Endothelial cell of umbilical vein (primary cell): Measurements from ENCODE around the gene NEU3. TPM values are rescaled to one million over a fixed set of nuclear protein-coding genes. Genes with fewer than 3 reads are reported as not detected.

Source experiments
- BruUV-seq: library from RNA; stranded (reverse); fragments of 400-500 nt; replicated peaks from 2 replicates; lab custom pipeline; 2021; lab: Mats Ljungman, UMichigan
- CTCF ChIA-PET: fragments of 300-600, 350-600 bp; sonication (Branson Sonifier 250); formaldehyde crosslinking; loops from one replicate; lab custom pipeline; 2021; ENCODE audit warnings: antibody characterized with exemption, inconsistent platforms; lab: Charles Lee
- POLR2A ChIA-PET: fragments of 300-600, 350-600 bp; sonication (Branson Sonifier 250); formaldehyde crosslinking; loops from one replicate; lab custom pipeline; 2021; ENCODE audit warnings: antibody characterized with exemption, inconsistent platforms; lab: Charles Lee
- DNase-seq: peaks from one replicate; pipeline ENCODE4 v3.0.0-alpha.2; 2011; ENCODE audit warnings: low read depth, low spot score
- FAIRE-seq: peaks from 2 replicates; lab custom pipeline; 2011; peaks lifted over from hg19 to GRCh38; lab: Jason Lieb, UNC
- H2AFZ ChIP-seq: 2 replicates; pipeline ENCODE4 v1.6.0; 2012; ENCODE audit warnings: low read depth, low read length, control low read depth, inconsistent platforms
- H3K27ac ChIP-seq: 2 replicates; pipeline ENCODE4 v1.5.1; 2011; ENCODE audit warnings: low read depth, mild to moderate bottlenecking, control low read depth, low read length, moderate library complexity; ENCODE audit not compliant: insufficient read depth
- H3K27me3 ChIP-seq, 2 experiments: 2 replicates each; pipeline versions ENCODE4 v1.6.0 to v1.6.1; 2011; ENCODE audit warnings: low read length in 2 of 2, mixed read lengths in 1 of 2; ENCODE audit not compliant: control insufficient read depth in 2 of 2, insufficient read depth in 2 of 2
- H3K36me3 ChIP-seq, 2 experiments: 2 replicates in 1 of 2; 3 replicates in 1 of 2; pipeline ENCODE4 v1.5.1; 2011; ENCODE audit warnings: low read length in 2 of 2, mild to moderate bottlenecking in 1 of 2, moderate library complexity in 1 of 2; ENCODE audit not compliant: control insufficient read depth in 2 of 2, insufficient read depth in 2 of 2; ENCODE audit errors: extremely low read depth in 1 of 2
- H3K4me1 ChIP-seq: 3 replicates; pipeline ENCODE4 v1.5.1; 2011; ENCODE audit warnings: mild to moderate bottlenecking, low read length; ENCODE audit not compliant: control insufficient read depth, insufficient read depth; ENCODE audit errors: extremely low read depth
- H3K4me2 ChIP-seq: 2 replicates; pipeline ENCODE4 v1.6.1; 2011; ENCODE audit warnings: low read length, control low read depth, mixed read lengths; ENCODE audit not compliant: insufficient read depth
- H3K4me3 ChIP-seq, 3 experiments: fragments of 200-600 bp in 1 of 3; sonication (generic), shearing (Covaris generic) in 1 of 3; replicated peaks in 1 of 3; 2 replicates each; pipeline ENCODE4 v1.5.1; 2011 to 2016; ENCODE audit warnings: control low read depth in 3 of 3, low read length in 3 of 3, mild to moderate bottlenecking in 2 of 3, inconsistent platforms in 1 of 3, low read depth in 1 of 3, moderate library complexity in 1 of 3; ENCODE audit not compliant: insufficient read depth in 1 of 3
- H3K79me2 ChIP-seq: 2 replicates; pipeline ENCODE4 v1.6.0; 2012; ENCODE audit warnings: low read length, inconsistent platforms; ENCODE audit not compliant: control insufficient read depth, insufficient read depth
- H3K9ac ChIP-seq: replicated peaks from 2 replicates; pipeline ENCODE3; 2011; ENCODE audit warnings: low read length, control low read depth; ENCODE audit not compliant: insufficient read depth; ENCODE audit errors: extremely low read depth
- H3K9me1 ChIP-seq: replicated peaks from 3 replicates; pipeline ENCODE4 v1.6.0; 2011; ENCODE audit warnings: mild to moderate bottlenecking, low read length; ENCODE audit not compliant: control insufficient read depth, insufficient read depth; ENCODE audit errors: extremely low read depth
- H3K9me3 ChIP-seq: replicated peaks from 2 replicates; pipeline ENCODE4 v1.5.1; 2012; ENCODE audit warnings: low read length, inconsistent platforms; ENCODE audit not compliant: control insufficient read depth, insufficient read depth
- H4K20me1 ChIP-seq: replicated peaks from 2 replicates; pipeline ENCODE3; 2011; ENCODE audit warnings: mild to moderate bottlenecking, low read length; ENCODE audit not compliant: control insufficient read depth, insufficient read depth; ENCODE audit errors: extremely low read depth
- EZH2 ChIP-seq: IDR thresholded peaks from 2 replicates; pipeline ENCODE4 v1.6.1; 2012; ENCODE audit warnings: borderline replicate concordance, low read depth, mild to moderate bottlenecking, moderate library complexity, low read length, inconsistent platforms; ENCODE audit not compliant: severe bottlenecking
- FOS ChIP-seq: IDR thresholded peaks from 2 replicates; pipeline ENCODE4 v1.6.1; 2011; ENCODE audit warnings: mild to moderate bottlenecking, low read length, moderate library complexity, borderline replicate concordance; ENCODE audit not compliant: insufficient read depth
- GATA2 ChIP-seq: IDR thresholded peaks from 2 replicates; pipeline ENCODE4 v1.7.0; 2011; ENCODE audit warnings: low read depth, mild to moderate bottlenecking, moderate library complexity, mixed read lengths, low read length; ENCODE audit not compliant: insufficient read length, insufficient read depth
- JUN ChIP-seq: IDR thresholded peaks from 2 replicates; pipeline ENCODE4 v1.6.1; 2011; ENCODE audit warnings: borderline replicate concordance, low read depth; ENCODE audit not compliant: insufficient read length, insufficient read depth
- MYC ChIP-seq: IDR thresholded peaks from one replicate; pipeline ENCODE4 v1.6.1; 2011; ENCODE audit warnings: mild to moderate bottlenecking, low read depth, low read length
- POLR2A ChIP-seq: IDR thresholded peaks from 2 replicates; pipeline ENCODE4 v1.6.1; 2012; ENCODE audit warnings: low read depth, mild to moderate bottlenecking, control low read depth, low read length
- POLR2AphosphoS5 ChIP-seq: IDR thresholded peaks from 2 replicates; pipeline ENCODE4 v1.6.1; 2012; ENCODE audit warnings: low read depth, mild to moderate bottlenecking, control low read depth, low read length, moderate library complexity; ENCODE audit not compliant: insufficient read depth
- dilution Hi-C: fragments of 300-500 bp; cut with MboI; formaldehyde crosslinking; loops from one replicate; pipeline ENCODE4 v1.15.0; 2019; ENCODE audit warnings: low sequenced_read_pairs; ENCODE audit not compliant: extremely low pct_ligation_motif_present
- intact Hi-C: fragments of 100-400 bp; cut with micrococcal nuclease; formaldehyde crosslinking; loops from one replicate; pipeline ENCODE4 v1.10.0; 2022
- polyA plus RNA-seq, 4 experiments: library from polyadenylated mRNA; depleted of rRNA in 3 of 4; stranded (reverse) in 3 of 4; unstranded in 1 of 4; fragments of >200 nt; gene quantifications; 2 replicates each; pipeline versions ENCODE4 v1.2.1 to v1.2.3, GENCODE V29; 2011 to 2012; ENCODE audit warnings: missing spikeins in 1 of 4
- total RNA-seq: library from RNA; stranded (reverse); gene quantifications from 2 replicates; pipeline ENCODE4 v1.2.3, GENCODE V29; 2021
- TF ChIP-seq, protein P1 (sequence below): IDR thresholded peaks from 2 replicates; pipeline ENCODE4 v1.6.1; 2011; ENCODE audit not compliant: insufficient read depth, insufficient read length
- TF ChIP-seq, protein P2 (sequence below), 2 donors: IDR thresholded peaks; 1 replicate in 1 of 2; 2 replicates in 1 of 2; pipeline ENCODE4 v1.5.1; 2011; ENCODE audit warnings: low read length in 2 of 2, mild to moderate bottlenecking in 2 of 2, moderate library complexity in 2 of 2, control low read depth in 1 of 2, inconsistent platforms in 1 of 2, low read depth in 1 of 2; ENCODE audit not compliant: insufficient read depth in 1 of 2; ENCODE audit errors: extremely low read depth in 1 of 2

The NEU3 gene
- total and polyA plus RNA-seq, 2 donors (not counting 3 experiments of a cell fraction or from before 2014, with no cell fraction given), result 5.9 to 7.0 TPM

DNA sequence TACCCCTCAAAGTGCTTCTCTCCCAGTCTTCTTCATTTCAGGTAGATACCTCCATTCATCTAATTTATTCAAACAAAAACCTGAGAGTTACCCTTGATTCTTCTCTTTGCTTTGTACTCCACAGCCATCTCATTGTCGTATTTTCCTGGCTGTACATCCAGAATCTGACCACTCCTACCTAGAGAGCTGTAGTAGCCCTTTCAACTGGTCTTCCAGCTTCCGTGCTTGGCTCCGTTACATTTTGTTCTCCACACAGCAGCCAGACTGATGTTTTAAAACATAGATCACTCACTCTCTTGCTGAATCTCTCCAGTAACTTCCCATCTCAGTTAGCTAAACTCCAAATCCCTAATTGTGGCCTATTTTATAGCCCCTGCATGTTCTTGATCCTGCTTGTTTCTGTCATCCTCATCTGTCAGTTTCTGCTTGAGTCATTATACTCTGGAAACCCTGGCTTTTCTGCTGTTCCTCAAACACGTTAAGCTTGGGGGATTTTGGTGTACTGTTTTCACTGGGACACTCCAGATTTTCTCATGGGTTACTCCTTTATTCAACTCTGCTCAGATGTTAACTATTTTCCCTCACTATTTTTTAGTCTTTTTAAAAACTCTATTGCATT is 32.2 kb upstream of the NEU3 start:
- Histone ChIP-seq H3K4me1 (peaks cover 11% of the 10 kb centered on the region), H3K9ac (no peak overlapping the region), H3K4me3 (no peak overlapping the region), H3K27ac (no peak overlapping the region), H3K9me1 (no peaks in the 10 kb centered on the region), H4K20me1 (peaks cover 11% of the 10 kb centered on the region), H3K4me2 (no peak overlapping the region), H3K27me3 (no peaks in the 10 kb centered on the region), H3K36me3 (peaks cover 0 to 6% of the 10 kb centered on the region in 2 experiments), H3K9me3 (no peaks in the 10 kb centered on the region), H3K79me2 (peaks cover 99% of the 10 kb centered on the region), H2AFZ (no peak overlapping the region)
- FAIRE-seq, result no peak
- no peak for DNase-seq
- no TSS peak for BruUV-seq
- no peak for TF ChIP-seq POLR2AphosphoS5
- TF ChIP-seq, protein P1, sequence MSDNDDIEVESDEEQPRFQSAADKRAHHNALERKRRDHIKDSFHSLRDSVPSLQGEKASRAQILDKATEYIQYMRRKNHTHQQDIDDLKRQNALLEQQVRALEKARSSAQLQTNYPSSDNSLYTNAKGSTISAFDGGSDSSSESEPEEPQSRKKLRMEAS, result no peak
- no peak for TF ChIP-seq EZH2
- TF ChIP-seq FOS, result no peak
- no peak for TF ChIP-seq JUN
- no peak for TF ChIP-seq POLR2A
- TF ChIP-seq, protein P2, sequence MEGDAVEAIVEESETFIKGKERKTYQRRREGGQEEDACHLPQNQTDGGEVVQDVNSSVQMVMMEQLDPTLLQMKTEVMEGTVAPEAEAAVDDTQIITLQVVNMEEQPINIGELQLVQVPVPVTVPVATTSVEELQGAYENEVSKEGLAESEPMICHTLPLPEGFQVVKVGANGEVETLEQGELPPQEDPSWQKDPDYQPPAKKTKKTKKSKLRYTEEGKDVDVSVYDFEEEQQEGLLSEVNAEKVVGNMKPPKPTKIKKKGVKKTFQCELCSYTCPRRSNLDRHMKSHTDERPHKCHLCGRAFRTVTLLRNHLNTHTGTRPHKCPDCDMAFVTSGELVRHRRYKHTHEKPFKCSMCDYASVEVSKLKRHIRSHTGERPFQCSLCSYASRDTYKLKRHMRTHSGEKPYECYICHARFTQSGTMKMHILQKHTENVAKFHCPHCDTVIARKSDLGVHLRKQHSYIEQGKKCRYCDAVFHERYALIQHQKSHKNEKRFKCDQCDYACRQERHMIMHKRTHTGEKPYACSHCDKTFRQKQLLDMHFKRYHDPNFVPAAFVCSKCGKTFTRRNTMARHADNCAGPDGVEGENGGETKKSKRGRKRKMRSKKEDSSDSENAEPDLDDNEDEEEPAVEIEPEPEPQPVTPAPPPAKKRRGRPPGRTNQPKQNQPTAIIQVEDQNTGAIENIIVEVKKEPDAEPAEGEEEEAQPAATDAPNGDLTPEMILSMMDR (IDR thresholded peaks at IDR 0.05; ENCODE audit: extremely low read depth in 1 of 2, insufficient read depth in 1 of 2, low read depth in 1 of 2, low read length in 2 of 2), result no peak
- no peak for TF ChIP-seq GATA2
- TF ChIP-seq MYC, result no peak
- dilution Hi-C loops, result no loop called here
- CTCF ChIA-PET, result interaction anchor here (1.1 to 1.5 kb wide), 3 partner anchors 11 to 285 kb away, joined by 3 to 5 read pairs (median 3); no protein-coding TSS in a partner anchor
- POLR2A ChIA-PET, result no interaction called here
- intact Hi-C loops, result no loop called here
